HG03066 (cell line): Measurements from ENCODE around the gene GLP1R.

Experiments
- ATAC-seq: cut with Tn5 transposase; IDR thresholded peaks from one replicate; pipeline ENCODE4 v1.9.1; 2021; ENCODE audit warnings: low read depth; ENCODE audit not compliant: unreplicated experiment

Gene GLP1R

DNA sequence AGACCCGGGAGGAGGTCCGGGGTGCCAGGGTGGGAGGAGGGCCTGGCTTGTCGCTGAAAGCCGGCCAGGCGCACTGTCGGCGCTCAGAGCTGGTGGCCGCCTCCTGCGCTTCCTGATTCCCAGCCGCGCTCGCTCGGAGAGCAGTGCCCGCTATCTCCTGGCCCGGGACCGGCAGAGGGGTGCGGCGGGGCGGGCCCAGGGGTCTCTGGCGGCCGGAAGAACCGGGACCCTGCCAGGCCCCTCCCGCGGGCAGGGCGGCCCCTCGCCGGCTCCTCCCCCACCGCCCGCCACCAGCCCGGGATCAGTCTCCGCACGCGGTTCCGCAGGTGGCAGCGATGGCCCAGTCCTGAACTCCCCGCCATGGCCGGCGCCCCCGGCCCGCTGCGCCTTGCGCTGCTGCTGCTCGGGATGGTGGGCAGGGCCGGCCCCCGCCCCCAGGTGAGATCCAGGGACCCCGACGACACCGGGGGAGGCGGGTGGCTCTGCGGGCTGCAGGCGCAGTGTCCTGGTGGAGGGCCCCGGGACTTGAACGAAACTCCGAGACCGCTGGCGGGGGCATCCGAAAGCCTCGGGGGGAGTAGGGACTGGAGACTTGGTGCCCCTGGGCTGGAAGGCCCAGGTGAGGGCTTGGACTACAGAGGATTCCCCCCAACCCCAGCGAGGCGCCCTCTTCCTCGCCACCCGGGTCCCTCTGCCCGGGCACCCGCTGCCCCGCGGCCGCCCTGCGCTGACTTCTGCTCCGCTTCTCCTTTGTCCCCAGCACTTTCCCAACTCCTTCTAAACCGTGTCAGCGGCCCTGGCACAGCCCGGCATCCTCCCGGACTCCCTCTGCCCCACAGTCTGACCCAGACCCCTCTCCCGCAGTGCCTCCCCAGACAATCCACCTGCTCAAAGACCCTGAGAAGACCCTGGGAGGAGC, at the start of gene GLP1R:
Gene GLP1R, plus strand, starts transcription at position 301 of the 919 bp plus-strand sequence. Its CDS starts 60 bp downstream, at position 361.
- no peak for ATAC-seq

GRCh38 chr6:39003072-39003471, 45.5 kb upstream of the GLP1R start:
- no peak for ATAC-seq

GRCh38 chr6:39003492-39003891, 45.1 kb upstream of the GLP1R start:
- ATAC-seq, result no peak

DNA sequence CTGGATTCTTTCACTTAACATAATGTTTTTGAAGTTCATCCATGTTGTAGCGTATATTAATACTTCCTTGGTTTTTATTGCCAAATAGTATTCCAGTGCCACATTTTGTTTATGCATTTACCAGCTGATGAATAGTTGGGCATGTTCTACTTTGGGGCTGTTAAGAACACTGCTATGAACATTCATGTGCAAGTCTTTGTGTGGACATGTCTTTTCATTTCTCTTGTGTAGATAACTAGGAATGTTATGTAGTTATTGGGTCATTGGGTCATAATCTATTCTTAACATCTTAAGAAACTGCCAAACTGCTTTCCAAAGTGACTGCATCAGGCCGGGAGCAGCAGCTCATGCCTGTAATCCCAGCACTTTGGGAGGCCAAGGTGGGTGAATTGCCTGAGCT, 43.8 kb upstream of the GLP1R start:
- ATAC-seq, result no peak

DNA sequence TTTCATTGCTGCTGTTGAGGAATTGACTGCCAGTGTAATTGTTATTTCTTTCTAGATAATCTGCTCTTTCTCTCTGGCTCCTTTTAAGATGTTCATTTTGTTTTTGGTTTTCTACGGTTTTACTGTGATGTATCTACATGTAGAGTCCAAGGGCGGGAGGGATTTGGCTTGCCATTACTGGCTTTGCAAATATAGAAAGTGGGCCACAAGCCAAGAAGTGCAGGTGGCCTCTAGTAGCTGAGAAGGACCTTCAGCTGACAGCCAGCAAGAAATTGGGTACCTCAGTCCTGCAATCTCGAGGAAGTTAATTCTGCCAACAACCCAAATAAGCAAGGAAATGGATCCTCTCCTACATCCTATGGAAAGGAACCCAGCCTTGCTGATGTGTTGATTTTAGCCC, 42.8 kb upstream of the GLP1R start:
- no peak for ATAC-seq

DNA sequence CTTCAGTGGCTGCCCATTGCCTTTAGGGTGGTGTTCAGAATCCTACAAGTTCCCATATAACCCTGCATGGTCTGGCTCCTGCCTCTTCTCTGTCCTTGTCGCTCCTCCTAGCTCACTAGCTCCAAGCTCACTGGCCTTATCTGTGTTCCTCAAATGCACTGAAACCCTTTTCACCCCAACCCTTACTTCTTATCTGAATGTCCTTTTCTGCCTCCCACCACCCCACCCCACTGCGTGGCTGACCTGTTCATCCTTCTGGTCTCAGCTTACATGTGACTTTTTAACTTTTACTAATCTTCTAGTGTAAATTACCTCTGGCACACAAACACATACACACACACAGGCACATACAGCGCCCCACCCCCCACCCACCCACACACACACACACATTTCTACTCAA, 41.0 kb upstream of the GLP1R start:
- ATAC-seq, result no peak

- no peak for ATAC-seq
Observed at GRCh38 chr6:39008737-39009136, 39.8 kb upstream of the GLP1R start.

DNA sequence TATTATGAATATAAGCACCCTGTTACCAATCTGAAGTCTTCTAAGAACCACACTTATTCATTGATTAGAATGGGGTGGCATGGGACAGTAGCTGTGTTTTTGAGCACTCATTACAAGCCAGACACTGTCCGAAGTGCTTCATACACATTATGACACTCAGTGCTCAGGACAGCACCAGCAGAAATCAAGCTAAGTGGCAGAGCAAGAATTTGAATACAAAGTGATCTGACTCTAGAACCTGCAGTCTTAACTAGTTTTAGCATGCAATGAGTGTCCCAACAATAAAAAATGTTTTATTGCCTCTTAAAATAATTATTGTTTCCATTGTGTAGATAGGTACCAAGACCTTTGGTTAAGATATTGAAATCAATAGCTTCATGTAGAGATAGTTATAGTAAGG, 39.1 kb upstream of the GLP1R start:
- ATAC-seq, result no peak

DNA sequence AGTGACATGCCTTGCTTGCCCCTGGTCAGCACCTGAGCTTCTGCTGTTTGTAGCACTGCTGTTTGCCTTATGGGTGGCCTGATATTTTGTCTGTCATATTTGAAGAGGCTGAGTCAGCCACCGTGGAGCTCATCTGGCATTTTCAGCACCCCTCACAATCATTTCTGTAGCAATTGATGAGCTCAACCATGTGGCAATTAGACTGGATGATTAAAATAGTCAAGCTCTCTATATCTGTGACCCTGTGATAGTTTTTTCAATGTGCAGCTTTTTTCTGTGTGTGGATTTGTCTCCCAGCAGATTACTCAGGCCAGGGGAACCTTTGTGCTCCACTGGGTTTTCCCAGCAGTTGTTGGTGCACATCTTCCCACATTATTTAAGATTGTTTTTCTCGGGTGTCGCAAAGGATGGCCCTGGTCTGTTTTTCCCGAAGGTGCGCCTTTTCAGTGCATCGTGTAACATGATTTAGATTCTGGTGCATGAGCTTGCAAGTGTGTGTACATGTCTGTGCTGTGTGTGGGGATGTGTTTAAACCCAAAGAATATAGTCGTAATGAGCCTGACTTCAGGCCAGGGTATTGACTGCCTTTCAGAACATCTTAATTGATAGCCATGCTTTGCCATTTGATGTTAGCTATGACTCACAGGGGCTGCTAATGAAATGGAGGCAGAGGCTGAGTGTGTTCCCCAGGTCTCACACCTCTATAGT, 31.6 kb upstream of the GLP1R start:
- no peak for ATAC-seq

DNA sequence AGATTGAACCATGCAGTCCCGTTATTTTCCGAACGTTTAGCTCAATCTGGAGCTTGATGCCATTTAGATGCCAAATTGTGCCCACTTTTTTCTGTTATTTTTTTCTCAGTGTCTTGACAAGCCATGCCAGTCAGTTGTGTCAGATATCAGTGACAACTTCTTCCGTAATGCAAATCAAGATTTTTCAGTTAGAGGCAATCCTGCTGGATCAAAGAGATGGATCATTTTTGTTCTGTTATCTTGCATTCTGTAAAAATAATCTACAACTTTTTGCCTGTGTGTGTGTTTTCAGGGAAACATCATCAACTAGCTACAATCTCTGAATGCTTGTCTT, 31.1 kb upstream of the GLP1R start:
- no peak for ATAC-seq

GRCh38 chr6:39018103-39018502, 30.5 kb upstream of the GLP1R start:
- ATAC-seq, result no peak

DNA sequence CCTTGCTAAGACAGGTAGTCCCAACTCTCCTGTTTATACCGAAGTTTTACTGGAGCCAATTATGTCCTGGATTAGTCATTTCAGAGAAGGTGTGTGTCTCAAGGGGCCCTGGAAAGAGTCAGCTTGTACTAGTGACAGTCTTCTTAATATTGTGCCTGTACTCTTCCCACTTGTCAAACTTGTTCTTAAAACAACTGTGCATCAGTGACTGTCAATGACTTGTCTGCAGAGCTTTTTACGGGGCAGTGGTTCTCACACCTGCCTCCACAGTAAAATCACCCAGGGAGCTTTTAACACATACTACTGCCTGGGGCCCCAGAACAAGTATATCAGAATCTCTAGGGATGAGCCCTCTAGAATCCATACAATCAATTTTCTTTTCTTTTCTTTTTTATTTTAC, 28.4 kb upstream of the GLP1R start:
- ATAC-seq, result no peak

DNA sequence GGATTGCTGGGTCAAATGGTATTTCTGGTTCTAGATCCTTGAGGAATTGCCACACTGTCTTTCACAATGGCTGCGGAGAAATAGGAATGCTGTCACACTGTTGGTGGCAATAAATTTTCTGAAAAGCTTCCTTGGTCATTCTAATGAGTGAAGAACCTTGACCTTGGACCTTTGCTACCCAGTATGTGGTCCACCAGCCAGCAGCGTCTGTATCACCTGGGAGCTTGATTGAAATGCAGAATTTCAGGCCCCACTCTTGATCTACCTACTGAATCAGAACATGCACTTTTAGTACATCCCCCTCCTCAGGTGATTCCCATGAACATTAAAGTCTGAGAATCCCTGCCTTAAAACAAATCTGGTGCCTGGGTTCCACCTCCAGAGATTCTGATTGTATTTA, 27.5 kb upstream of the GLP1R start:
- ATAC-seq, result no peak

DNA sequence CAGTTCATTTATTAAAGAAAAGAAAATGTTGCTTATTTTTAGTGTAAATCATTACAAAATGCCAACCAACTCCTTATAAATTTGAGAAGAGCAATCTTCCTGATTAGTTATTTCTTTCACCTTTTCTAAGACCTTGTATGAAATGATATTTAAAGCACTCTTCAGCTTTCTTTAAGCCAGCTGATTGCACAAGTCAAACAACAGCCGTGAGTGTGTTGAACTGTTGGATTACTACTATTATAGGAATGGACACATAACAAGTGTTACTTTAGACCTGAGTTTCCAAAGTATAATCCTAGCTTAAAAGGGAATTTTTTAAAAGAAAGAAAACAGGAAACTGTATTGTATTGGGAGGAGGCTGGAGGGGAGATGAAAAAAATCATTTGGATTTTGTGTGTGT, 26.8 kb upstream of the GLP1R start:
- no peak for ATAC-seq

DNA sequence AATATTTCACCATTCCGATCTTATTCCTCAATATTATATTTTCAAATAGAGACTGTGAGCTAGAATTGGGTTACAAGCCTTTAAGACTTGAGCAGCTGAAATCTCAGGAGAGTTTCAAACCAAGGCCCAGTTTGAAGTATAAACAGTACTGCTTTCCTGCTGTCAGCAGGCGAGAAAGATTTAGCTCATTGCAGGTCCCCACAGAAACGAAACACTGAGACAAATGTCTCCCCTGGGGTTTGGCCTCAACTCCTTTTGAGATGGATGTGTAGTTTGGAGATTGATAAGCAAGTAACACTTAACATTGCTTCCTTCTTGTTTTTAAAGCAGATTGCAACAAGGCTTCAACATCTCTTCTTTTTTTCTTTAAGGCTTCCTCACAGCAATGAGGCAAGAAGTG, 22.4 kb upstream of the GLP1R start:
- no peak for ATAC-seq

DNA sequence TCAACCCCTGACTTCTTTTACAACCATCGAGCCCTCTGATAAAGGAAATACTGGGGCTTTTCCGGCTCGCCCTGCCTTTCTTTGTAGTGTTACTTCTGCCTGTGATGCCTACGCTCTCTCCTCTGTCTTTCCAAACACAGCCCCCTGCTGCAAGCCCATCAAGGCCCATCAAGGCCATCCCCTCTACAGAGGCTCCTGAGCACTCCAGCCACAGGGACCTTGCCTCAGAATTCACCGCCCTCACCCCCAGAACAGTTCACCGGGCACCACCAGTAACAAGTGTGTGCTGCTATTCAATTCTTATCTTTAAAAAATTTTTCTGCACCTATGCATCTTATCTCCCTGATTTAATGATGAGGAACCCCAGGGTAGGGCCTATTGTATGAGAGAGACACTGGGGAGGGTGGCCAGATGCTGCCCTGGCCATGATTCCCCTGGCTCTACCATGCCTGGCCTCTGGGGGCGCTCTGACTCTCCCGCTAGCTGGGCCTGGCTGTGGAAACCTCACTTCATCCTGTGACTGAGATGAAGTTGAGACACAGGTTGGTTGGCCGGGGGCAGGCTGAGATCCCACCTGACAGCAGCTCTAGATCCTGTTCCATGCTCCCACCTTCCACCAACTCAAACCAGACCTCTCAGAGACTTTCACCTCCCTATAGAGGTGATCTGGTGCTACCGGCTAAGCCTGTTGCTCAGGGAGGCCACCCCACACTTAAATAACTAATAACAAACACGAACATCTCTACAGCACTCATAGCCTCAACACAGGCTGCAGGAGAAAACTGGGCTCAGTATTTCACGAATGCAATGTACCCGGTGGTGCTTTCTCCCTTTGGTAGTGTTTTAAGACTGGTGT, 19.2 kb upstream of the GLP1R start:
- no peak for ATAC-seq

DNA sequence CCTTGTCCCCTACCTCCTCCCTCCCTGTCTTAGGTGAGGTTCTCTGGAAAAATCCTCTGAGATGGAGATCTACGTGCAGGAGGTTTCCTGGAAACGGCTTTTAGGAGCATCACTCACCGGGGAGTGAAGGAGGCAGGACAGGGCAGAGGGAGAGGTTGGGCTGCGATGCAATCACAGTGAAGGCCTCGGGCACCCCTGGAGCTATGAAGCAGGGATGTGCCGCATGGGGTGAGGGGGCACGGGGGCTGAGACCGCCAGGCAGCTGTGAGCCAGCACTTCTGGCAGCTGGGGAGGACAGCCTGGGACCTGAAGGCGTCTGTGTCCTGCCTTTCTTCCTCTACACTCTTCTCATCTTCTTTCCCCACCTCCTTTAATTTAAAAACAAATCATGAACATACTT, 12.9 kb upstream of the GLP1R start:
- ATAC-seq, result no peak

- ATAC-seq, result no peak
Observed at GRCh38 chr6:39037082-39037508, 11.5 kb upstream of the GLP1R start.

GRCh38 chr6:39037707-39038106, 10.9 kb upstream of the GLP1R start:
- no peak for ATAC-seq

- no peak for ATAC-seq
Observed at GRCh38 chr6:39040080-39040673, 8.4 kb upstream of the GLP1R start.

GRCh38 chr6:39041072-39041471, 7.5 kb upstream of the GLP1R start:
- ATAC-seq, result no peak
